M059J (cell line): ENCODE measurements around the gene RIPK1. TPM values are rescaled to one million over a fixed set of nuclear protein-coding genes. Genes with fewer than 3 reads are reported as not detected.
"Not testable (repeated sequence)": the region's sequence is repeated elsewhere in the genome, so short reads cannot be mapped to it uniquely, and the experiment has no call there.

Experiments
- DNase-seq: peaks from one replicate; pipeline ENCODE4 v3.0.0-alpha.2; 2012; ENCODE audit warnings: low read depth
- total RNA-seq: library from RNA; depleted of rRNA; stranded (reverse); fragments of >200 nt; shearing (Covaris generic); gene quantifications from 2 replicates; pipeline ENCODE4 v1.2.3, GENCODE V29; 2014

The RIPK1 gene
- total RNA-seq, 1 experiment from 2014 or later, result 43.6 TPM

DNA sequence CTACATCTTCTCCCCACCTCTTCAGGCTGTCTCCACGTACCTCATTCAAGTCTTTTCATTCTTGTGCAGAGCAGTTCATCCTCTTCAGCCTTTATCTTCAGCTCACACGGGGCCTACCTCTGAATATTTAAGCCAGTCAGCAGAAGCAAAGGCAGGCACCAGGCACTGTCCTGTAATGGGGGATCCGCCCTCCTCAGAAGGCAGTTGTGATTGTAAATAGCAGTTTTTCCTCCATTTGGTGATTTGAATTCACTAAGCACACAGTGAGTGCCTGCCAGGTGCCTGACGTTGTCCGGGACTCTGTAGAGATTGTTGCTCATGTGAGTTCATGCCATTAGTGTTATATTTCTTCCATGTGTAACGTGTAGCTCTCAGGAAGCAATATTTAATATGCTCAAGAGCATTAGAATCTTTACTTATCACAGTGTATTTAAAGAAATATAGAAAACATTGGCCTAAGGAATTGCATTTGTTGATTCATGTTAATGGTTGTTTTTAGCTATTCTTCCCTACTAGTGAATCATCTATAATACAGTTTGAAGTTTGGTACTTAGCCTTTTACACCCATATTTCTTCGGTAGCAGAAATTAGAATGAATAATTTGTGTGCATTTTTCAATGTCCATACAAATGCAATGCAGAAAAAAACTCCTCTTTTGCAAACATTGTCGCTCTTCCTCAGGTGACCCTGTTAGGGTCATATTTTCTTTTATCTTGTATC is 68.2 kb downstream of the RIPK1 start:
- no peak for DNase-seq

DNA sequence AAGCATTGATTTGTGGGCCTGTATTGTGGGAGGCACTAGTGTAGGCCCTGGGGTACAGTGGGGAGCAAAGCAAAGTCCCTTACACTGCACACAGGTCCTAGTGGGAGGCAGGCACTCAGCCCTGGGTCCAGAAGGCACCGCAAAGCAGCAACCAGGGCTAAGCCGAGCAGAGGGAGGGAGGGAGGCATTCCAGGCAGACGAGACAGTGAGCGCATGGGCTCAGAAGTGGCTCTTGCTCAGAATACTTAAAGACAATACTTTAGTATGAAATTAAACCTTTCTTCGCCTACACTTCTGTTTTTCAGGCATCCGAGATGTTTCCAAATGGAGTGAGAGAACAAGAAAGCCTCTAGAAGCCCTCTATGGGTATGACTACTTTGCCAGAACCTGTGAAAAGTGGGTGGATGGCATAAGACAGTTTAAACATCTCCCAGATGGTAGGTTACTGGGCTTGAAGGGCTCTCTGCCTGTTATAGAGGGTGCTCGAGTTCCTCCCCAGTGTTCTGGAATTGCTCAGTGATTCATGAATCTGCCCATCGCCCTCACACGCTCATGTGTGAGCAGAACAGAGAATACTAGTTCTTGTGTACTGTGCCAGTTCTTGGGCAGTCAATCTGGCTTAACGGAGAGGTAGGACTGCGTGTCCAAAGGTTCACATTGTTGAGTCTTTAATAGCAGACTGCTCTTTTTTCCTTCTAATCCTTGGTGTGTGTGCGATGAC is 68.9 kb downstream of the RIPK1 start:
- no peak for DNase-seq

DNA sequence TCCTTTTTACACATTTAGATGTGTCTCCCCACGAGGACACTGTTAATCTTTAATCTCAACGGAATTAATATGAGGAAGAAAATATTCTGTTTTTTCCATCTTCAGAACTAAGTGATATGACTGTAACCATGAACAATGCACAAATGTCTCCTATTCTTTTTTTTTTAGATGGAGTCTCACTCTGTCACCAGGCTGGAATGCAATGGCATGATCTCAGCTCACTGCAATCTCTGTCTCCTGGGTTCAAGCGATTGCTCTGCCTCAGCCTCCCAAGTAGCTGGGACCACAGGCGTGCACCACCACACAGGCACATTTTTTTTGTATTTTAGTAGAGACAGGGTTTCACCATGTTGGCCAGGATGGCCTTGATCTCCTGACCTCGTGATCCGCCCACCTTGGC is 69.6 kb downstream of the RIPK1 start:
- not testable (repeated sequence) for DNase-seq

DNA sequence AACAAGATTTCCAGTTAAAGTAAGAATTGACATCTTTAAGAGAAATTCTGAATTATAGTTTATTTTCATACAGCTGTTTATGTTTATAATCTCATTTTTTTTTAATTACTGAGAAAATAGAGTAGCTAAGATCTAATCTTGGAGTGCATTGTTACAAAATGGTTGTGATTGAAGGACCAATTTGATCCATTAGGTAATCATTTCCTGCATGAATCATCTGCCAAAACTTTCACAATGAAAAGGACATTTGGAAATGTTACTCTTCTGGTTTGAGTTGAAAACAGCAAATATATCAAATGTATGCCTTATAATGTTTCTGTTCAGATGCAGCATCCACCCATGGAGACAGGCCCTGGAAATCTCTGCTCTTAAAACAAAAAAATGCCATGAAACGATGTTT is 70.0 kb downstream of the RIPK1 start:
- DNase-seq, result no peak

DNA sequence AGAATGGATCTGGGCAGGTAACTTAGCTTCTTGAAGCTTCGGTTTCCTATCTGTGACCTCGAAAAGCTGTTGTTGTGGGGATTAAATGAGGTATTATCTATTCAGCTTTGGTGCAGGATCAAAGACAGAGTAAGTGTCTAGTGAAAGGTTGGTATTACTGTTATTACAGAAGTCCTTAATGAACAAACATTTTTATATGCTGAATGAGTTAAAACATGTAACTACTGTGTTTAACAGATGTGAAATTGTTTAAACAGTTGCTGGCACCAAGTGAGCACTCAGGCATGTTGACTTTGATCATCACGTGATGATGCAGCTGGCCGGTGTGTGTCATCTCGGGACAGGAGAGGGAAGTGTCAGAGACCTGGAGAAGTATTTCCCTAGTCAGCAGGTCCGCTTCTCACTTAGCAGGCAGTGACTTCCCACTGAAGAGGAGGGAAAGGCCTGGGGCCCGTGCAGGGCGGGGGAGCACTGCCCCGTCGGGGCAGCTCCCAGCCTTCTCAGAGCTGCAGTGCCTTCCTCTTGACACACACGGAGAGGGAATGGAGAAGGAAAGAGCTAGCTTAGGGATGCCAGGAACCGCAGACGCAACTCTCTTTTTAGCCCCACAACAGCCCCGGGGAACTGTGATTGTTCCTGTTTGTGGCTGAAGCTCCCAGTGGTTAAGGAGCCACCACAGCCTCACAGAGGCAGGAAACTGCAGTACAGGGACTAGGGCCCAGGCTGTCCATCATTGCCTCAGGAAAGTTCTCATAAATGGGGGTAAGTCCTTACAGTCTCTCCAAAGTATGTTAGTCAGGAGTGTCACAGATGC is 71.0 kb downstream of the RIPK1 start:
- DNase-seq, result peak; percentile 74

DNA sequence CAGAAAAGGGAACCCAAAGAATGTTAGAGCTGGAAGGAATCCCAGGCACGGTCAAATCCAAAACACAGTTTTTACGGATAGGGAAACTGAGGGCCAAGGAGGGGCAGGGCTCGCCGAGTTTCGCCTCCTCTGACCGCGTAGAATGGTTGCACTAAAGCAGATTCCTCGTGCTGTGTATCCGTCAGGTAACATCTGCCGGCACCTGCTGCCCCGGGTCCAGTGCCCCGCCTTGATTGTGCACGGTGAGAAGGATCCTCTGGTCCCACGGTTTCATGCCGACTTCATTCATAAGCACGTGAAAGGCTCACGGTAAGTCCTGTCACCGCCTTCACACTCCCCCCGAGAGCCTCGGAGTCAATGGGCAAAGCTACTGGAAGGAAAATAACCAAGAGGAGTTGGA is 71.9 kb downstream of the RIPK1 start:
- DNase-seq, result no peak

DNA sequence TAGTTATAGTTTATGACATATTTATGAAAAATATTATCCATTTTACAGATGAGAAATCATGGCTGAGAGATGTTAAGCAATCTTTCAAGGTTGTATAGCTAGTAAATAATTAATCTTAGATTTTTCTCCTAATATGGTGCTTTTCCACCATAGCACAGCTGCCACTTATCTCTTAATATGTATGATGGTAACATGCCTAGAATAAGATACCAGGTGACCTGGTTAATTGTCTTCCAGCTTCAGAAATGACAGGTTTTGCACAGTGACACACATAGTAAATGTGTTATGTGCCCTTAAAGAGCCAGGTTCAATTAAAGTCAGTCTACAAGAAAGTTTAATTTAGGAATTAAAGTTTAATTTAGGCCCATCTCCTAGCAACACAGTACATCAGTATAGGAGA is 74.2 kb downstream of the RIPK1 start:
- DNase-seq, result no peak

DNA sequence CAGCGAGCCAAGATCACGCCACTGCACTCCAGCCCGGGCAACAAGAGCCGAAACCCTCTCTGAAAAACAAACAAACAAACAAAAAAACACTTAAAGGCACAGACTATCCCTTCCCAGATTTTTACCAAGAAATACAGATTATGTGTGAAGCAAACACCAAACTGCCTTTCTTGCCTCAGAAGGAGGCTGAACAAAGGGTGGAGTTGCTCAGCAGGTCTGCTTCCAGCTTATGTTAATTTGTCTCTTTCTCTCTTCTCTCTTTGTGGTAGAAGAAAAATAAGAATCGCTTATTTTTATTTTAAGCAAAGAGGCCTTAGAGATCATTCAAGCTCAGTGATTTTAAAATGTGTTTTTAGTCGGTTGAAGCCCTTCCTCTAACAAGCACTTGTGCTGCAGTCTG is 74.9 kb downstream of the RIPK1 start:
- DNase-seq, result no peak

DNA sequence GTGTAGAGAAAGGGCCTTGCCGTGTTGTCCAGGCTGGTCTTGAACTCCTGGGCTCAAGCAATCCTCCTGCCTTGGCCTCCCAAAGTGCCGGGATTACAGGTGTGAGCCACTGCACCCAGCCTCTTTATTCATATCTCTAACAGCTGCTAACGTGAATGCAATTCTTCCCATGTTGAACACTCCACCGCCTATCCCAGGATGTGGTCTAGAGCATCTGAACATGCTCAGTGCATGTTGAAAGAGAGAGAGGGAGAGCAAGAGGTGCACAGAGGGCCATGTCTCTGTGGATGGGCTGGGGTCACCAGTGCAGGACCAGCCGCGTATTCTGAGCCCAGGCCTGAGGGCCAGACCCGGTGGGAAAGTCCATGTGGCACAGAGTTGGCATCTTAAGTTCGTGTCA is 76.3 kb downstream of the RIPK1 start:
- no peak for DNase-seq

DNA sequence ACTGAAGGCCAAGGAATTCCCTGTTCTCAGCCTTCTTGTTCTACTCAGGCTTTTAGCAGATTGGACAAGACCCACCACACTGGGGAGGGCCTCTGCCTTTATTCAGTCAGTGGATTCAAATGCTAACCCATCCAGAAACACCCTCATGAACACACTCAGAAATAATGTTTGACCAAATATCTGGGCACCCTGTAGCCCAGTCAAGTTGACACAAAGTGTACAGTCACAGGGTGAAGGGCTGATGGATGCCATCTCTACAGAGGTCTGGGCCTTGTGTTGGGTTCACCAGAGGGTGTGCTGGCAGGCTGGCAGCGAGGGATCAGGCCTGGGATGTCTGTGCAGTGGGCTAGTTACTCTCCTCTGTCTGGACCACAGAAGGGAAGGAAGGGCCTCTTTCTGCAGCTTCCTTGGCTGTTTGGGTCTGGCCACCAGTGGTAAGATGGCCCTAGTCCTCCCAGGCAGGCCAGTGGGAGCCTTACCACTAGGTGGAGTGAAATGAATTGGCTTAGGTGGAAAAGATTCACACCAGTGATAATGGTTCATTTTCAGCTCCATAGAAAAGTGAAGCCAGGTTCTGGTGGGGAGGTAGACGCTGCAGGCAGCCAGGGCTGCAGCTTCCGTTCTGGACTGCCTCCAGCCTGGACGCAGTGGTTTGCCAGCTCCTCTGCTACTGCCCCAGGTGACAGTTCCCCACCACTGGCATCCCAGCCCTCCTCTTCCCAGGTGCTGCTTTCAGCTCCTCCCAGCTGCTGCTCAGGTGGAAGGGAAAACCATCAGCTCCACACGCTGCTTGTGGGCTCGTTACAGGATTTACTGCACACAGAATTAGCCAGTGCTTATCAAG is 79.8 kb downstream of the RIPK1 start:
- no peak for DNase-seq

DNA sequence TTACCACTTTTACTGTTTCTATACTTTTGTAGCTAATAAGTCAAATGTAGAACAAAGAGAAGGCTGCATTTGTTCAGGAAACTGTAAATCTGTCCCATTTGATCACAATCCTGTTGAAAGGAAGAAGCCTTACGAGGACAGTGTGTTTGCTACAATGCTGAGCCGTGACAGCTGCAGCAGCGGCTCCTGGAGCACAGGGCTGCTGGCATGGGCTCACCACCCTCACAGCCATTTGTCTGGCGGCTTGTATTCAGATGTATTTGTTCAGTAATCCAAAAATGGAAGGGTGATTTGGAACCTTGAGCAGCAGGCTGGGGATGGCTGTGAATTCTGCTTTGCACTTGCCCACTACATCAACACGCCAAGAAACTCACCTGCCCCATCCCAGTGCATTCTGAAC is 83.4 kb downstream of the RIPK1 start:
- no peak for DNase-seq

DNA sequence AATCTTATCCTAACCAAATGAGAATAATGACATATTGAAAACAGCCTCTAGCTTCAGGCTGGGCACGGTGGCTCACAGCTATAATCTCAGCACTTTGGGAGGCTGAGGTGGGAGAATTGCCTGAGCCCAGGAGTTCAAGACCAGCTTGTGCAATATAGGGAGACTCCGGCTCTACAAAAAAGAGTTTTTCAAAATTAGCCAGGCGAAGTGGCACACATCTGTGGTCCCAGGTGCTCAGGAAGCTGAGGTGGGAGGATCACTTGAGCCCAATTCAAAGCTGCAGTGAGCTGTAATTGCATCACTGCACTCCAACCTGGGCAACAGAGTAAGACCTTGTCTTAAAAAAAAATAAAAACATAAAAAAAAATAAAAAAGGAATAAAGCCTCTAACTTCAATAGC is 84.4 kb downstream of the RIPK1 start:
- no peak for DNase-seq

DNA sequence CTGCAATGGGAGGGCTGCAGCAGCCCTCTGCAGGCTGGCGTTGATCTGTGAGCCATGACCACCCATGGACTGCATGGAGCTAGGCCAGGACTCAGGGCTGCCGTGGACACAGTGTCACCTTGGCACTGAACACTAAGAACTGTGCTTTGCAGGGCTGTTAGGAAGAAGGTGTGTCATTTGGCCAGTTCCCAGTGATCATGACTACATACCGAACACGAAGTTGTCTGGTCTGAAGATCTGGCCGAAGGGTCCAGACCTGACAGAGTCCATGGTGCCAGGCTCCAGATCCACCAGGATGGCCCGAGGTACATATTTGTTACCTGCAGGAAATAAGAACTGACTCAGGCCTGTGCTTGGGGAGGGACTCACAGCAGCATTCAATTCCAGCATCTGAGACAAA is 87.1 kb downstream of the RIPK1 start:
- not testable (repeated sequence) for DNase-seq

DNA sequence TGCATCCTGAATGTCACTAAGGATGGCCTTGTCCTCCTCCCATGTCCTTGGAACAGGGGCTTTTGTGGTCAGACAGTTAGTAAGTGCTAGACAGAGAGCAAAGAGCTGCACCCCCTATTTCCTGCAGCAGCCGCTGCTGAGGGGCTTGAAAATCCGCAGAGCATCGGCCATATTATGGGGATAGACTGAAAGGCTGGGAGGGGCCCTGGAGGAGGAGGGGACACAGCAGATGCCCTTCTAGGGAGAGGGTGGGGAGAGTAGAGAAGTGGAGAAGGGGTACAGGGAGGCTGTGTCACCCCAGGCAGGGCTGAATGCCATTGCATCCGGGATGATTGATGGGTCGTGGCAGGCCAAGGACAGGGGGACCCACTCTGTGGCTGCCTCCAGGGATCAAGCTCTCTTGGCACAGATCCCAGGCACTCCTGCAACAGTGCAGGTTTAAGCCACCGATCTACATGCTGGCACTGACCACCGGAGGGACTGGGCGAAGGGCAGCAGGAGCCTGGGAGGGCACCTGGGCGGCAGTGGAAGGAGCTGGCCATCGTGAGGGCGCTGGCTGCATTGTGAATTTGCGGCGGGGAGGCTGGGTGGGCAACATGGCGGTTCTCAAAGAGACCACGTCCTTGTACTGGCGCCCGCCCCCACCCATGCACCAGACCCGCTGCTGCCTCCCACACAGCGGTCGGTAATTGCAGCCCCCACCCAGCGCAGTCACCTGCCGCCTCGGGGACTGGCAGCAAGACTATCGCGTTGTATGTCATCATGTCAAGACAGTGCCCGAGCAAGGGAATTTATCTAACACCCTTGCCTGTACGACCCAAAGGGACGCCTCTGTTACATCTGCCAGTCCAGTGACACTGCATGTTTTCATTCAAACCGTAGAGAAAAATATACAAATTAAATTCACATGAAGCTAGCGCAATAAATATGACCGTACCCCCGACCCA is 88.2 kb downstream of the RIPK1 start:
- not testable (repeated sequence) for DNase-seq

DNA sequence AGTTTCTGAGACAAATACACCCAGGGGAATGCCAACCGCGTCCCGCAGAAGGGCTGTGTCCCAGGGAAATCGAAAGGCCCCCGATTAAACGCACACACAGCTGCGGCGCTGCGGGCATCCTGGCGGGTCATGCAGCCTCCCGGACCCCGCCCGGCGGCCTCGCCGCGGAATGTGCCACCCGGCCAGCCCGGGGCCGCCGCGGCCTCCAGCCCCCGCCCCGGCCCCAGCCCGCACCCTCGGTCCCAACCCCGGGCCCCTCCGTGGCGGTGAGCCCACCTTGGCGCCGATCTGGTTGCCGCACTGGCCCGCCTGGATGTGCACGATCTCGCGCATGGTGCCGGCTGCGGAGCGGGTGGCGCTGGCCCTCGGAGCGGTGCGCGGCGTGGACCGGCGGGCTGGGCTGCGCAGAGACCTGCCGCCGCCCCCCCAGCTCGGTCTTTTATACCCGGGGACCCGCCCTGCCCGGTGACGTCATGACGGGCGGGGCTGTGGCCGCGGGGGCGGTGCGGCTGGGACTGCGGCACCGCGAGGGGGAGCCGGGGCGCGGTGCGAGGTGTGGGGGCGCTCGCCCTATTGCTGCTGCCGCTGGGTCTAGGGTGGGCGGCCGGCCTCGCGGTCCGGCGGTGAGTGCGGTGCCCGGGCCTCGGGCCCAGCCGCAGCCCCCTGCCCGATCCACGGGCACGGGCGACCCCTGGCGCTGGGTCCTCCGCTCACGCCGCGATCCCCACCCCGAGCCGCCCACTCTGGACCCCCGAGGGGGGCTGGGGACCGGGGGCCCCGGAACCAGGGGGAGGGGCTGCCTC is 89.0 kb downstream of the RIPK1 start, which contains the start of gene TUBB2A:
Gene TUBB2A (minus strand): TSS at position 414 of the 803 bp plus-strand sequence. CDS start 81 bp downstream, at position 333.
- DNase-seq, result peak; percentile 78

DNA sequence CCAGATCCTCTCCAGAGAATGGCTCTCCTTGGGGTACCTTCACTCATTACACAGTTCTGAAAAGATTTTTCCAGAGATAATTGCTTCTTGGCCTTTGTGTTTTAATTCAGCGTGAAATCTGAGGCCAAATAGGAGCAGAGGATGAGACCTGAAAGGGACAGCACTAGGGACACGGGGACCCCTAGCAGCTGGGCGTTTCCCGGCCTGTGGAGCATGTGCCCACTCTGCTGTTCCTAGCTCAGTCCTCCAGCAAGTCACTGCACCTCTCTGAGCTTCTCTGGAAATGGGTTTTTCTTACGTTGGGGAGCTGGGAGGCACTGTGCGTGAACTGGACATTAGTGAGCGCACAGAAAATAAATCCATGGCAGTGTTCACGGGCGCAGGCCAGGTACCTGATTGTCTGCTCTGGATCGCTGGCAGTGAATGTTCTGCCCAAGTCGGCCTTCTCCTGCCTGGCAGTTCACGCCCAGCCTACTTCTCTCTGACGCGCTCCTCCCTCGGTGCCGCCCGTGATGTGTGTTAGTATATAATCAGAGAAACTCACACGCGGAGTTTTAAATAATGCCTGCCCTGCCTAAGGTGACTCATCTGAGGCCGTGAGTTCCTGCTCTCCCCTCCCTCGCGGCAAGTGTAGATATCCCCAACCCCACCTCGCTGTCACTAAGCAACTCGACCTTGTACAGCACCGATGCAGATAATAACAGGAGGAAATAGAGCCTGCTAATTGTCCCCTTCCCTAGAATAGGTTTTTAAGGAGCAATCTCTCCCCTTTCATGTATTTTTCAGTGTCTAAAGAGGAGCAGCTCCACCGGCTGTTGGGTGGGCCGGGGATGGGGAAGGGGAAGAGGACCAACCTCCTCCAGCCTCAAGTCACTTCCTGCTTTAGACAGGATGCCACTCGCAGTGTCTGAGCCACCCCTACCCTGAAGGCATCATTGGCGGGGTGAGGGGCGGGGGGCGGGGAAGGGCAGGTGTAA is 91.8 kb downstream of the RIPK1 start:
- DNase-seq, result peak; percentile 47

DNA sequence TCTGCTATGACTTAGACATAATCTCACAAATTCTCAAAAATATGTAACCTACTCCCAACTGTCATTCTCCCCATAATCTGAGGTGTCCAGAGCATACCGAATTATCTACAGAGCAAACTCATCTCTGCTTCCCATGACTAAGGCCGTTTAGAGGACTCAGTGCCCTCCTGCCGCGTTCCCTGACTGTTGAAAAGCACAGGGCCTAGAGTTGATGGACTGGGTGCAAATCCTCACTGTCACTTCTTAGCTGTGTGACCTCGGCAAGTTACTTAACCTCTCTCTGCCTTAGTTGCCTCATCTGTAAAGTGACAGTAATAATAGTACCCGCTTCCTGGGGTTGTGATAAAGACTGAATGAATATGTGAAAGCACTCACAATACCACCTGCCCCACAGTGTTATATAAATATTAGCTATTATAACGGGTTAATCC is 93.8 kb downstream of the RIPK1 start:
- DNase-seq, result no peak

DNA sequence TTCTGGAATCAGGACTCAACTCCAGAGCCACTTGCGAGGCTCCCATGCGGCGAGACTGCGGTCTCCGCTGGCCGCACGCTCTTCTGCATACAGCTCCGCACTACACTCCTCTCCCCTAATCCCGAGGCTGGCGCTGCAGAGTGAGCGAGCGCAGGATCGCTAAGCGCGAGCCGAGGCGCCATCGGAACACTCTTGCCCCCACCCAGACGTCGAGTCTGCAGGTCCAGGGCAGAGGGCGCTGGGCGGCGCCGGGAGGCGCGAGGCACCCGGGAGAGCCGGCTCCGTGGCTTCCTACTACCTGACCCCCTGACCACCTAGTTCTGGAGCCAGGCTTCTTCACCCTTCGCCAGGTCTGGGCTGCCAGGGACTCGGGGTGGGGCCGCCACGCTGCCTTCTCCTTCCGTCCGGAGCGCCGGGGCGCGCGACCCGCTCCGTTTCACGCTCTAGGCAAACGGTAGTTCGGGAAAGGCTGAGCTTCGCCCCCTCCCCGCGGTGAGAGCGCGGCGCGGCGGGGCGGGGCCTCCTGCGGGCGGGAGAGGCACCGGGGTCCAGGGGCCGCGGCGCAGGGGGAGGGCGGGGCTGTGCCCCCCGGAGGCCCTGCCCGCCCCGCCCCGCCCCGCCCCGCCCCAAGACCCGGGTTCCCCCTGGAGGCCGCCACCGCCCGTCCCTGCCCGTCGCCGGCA is 94.4 kb downstream of the RIPK1 start:
- peak; percentile 89 for DNase-seq
